ENCODE measurements around the gene COPZ2.

GRCh38 chr17:48071654-48072053 is 34.1 kb upstream of the COPZ2 start:
- TF ChIP-seq, protein P1, sequence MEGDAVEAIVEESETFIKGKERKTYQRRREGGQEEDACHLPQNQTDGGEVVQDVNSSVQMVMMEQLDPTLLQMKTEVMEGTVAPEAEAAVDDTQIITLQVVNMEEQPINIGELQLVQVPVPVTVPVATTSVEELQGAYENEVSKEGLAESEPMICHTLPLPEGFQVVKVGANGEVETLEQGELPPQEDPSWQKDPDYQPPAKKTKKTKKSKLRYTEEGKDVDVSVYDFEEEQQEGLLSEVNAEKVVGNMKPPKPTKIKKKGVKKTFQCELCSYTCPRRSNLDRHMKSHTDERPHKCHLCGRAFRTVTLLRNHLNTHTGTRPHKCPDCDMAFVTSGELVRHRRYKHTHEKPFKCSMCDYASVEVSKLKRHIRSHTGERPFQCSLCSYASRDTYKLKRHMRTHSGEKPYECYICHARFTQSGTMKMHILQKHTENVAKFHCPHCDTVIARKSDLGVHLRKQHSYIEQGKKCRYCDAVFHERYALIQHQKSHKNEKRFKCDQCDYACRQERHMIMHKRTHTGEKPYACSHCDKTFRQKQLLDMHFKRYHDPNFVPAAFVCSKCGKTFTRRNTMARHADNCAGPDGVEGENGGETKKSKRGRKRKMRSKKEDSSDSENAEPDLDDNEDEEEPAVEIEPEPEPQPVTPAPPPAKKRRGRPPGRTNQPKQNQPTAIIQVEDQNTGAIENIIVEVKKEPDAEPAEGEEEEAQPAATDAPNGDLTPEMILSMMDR (conservative IDR thresholded peaks at IDR 0.05 in 1 of 2, IDR thresholded peaks at IDR 0.05 in 1 of 2; ENCODE audit: extremely low read depth in 1 of 2, insufficient read depth in 1 of 2, low read depth in 1 of 2, low read length in 2 of 2) = no peak
- TF ChIP-seq EZH2 (IDR thresholded peaks at IDR 0.05; ENCODE audit: borderline replicate concordance, low read length) = no peak
